H1 (cell line): ENCODE results near the gene BEAN1. TPM values are rescaled to one million over a fixed set of nuclear protein-coding genes. Genes with fewer than 3 reads are reported as not detected.

Experiments
- CTCF ChIA-PET: fragments of 300-600 bp; sonication (Branson Sonifier 250); formaldehyde crosslinking; loops from one replicate; lab custom pipeline; 2021; ENCODE audit not compliant: partially characterized antibody; lab: Charles Lee
- POLR2A ChIA-PET: fragments of 300-600 bp; sonication (Branson Sonifier 250); formaldehyde crosslinking; loops from one replicate; lab custom pipeline; 2021; ENCODE audit warnings: inconsistent platforms; ENCODE audit not compliant: partially characterized antibody; lab: Charles Lee
- DNase-seq, 2 experiments: peaks; one replicate each; pipeline versions ENCODE4 v3.0.0 to v3.0.0-alpha.2; 2010 to 2022; ENCODE audit warnings: low spot score in 2 of 2, low read depth in 1 of 2, mixed read lengths in 1 of 2
- FAIRE-seq: peaks from 2 replicates; lab custom pipeline; 2011; peaks lifted over from hg19 to GRCh38; lab: Jason Lieb, UNC
- H2AFZ ChIP-seq: 2 replicates; pipeline ENCODE4 v1.8.1; 2012; ENCODE audit warnings: low read length, inconsistent platforms
- H2AK5ac ChIP-seq: 2 replicates; pipeline ENCODE4 v1.6.1; 2013; ENCODE audit warnings: low read depth, low read length
- H2BK120ac ChIP-seq: replicated peaks from 2 replicates; pipeline ENCODE3; 2013; ENCODE audit warnings: low read depth, low read length, inconsistent platforms
- H2BK12ac ChIP-seq: 2 replicates; pipeline ENCODE4 v1.6.1; 2013; ENCODE audit warnings: low read depth, low read length
- H2BK15ac ChIP-seq: 2 replicates; pipeline ENCODE4 v1.6.1; 2013; ENCODE audit warnings: low read length
- H2BK20ac ChIP-seq: 2 replicates; pipeline ENCODE4 v1.6.1; 2013; ENCODE audit warnings: low read length
- H2BK5ac ChIP-seq: 2 replicates; pipeline ENCODE4 v1.6.1; 2013; ENCODE audit warnings: low read depth, low read length
- H3K14ac ChIP-seq: 2 replicates; pipeline ENCODE4 v1.6.1; 2013; ENCODE audit warnings: inconsistent platforms; ENCODE audit not compliant: insufficient read length
- H3K18ac ChIP-seq: 2 replicates; pipeline ENCODE4 v1.6.1; 2013; ENCODE audit warnings: low read length; ENCODE audit errors: extremely low read depth
- H3K23ac ChIP-seq: 2 replicates; pipeline ENCODE4 v1.6.1; 2013; ENCODE audit warnings: inconsistent platforms; ENCODE audit not compliant: insufficient read length
- H3K23me2 ChIP-seq: 2 replicates; pipeline ENCODE4 v1.6.1; 2013; ENCODE audit warnings: low read depth, low read length
- H3K27ac ChIP-seq: 2 replicates; pipeline ENCODE4 v1.6.1; 2011; ENCODE audit warnings: low read depth, low read length, inconsistent platforms
- H3K27me3 ChIP-seq, 4 experiments: replicated peaks in 1 of 4; 1 replicate in 1 of 4; 2 replicates in 3 of 4; pipeline versions ENCODE4 v1.6.1 to v1.8.1; 2011 to 2013; ENCODE audit warnings: low read length in 3 of 4, mild to moderate bottlenecking in 3 of 4, inconsistent platforms in 2 of 4, mixed read lengths in 2 of 4, moderate library complexity in 1 of 4; ENCODE audit not compliant: control insufficient read depth in 3 of 4, insufficient read depth in 3 of 4; ENCODE audit errors: extremely low read depth in 1 of 4
- H3K36me3 ChIP-seq, 4 experiments: 2 replicates each; pipeline versions ENCODE4 v1.6.1 to v1.8.1; 2011 to 2013; ENCODE audit warnings: mild to moderate bottlenecking in 4 of 4, low read length in 3 of 4, moderate library complexity in 2 of 4, control low read depth in 1 of 4, inconsistent platforms in 1 of 4; ENCODE audit not compliant: insufficient read depth in 4 of 4, control insufficient read depth in 2 of 4
- H3K4ac ChIP-seq: replicated peaks from 2 replicates; pipeline ENCODE3; 2013; ENCODE audit warnings: low read length, low read depth, mixed read lengths, inconsistent platforms; ENCODE audit not compliant: insufficient read length
- H3K4me1 ChIP-seq, 4 experiments: replicated peaks in 1 of 4; 1 replicate in 1 of 4; 2 replicates in 3 of 4; pipeline versions ENCODE4 v1.6.1 to v1.8.1; 2011 to 2013; ENCODE audit warnings: low read length in 3 of 4, inconsistent platforms in 2 of 4, mixed read lengths in 1 of 4; ENCODE audit not compliant: insufficient read depth in 4 of 4, control insufficient read depth in 3 of 4
- H3K4me2 ChIP-seq, 2 experiments: 2 replicates each; pipeline versions ENCODE4 v1.6.1 to v1.8.1; 2011 to 2013; ENCODE audit warnings: low read depth in 2 of 2, low read length in 2 of 2, control low read depth in 1 of 2, inconsistent platforms in 1 of 2, mild to moderate bottlenecking in 1 of 2; ENCODE audit not compliant: insufficient read depth in 1 of 2
- H3K4me3 ChIP-seq, 4 experiments: fragments of 200-600, 300-600 bp in 1 of 4; sonication (generic), shearing (Covaris generic), sonication (Bioruptor Twin) in 1 of 4; 2 replicates each; pipeline versions ENCODE4 v1.5.1 to v1.8.1; 2011 to 2016; ENCODE audit warnings: low read length in 4 of 4, low read depth in 3 of 4, control low read depth in 2 of 4, inconsistent platforms in 2 of 4, mild to moderate bottlenecking in 2 of 4, mixed read lengths in 1 of 4, moderate library complexity in 1 of 4; ENCODE audit not compliant: insufficient read depth in 2 of 4; ENCODE audit errors: extremely low read depth in 1 of 4
- H3K56ac ChIP-seq: replicated peaks from 2 replicates; pipeline ENCODE3; 2013; ENCODE audit warnings: low read depth, mild to moderate bottlenecking, mixed read lengths, low read length, inconsistent platforms; ENCODE audit not compliant: insufficient read length
- H3K79me1 ChIP-seq: 2 replicates; pipeline ENCODE4 v1.6.1; 2013; ENCODE audit warnings: low read depth, low read length, control low read depth
- H3K79me2 ChIP-seq, 2 experiments: 2 replicates each; pipeline versions ENCODE4 v1.6.1 to v1.8.1; 2012 to 2013; ENCODE audit warnings: low read length in 2 of 2, mild to moderate bottlenecking in 2 of 2, inconsistent platforms in 1 of 2; ENCODE audit not compliant: insufficient read depth in 2 of 2, control insufficient read depth in 1 of 2
- H3K9ac ChIP-seq, 4 experiments: replicated peaks in 1 of 4; 1 replicate in 1 of 4; 2 replicates in 3 of 4; pipeline versions ENCODE4 v1.6.1 to v1.8.1; 2011 to 2013; ENCODE audit warnings: low read depth in 3 of 4, low read length in 3 of 4, control low read depth in 2 of 4, mild to moderate bottlenecking in 2 of 4, moderate library complexity in 2 of 4, inconsistent platforms in 1 of 4; ENCODE audit errors: extremely low read depth in 1 of 4
- H3K9me3 ChIP-seq, 2 experiments: 2 replicates each; pipeline versions ENCODE4 v1.6.1 to v1.8.1; 2012 to 2013; ENCODE audit warnings: mild to moderate bottlenecking in 2 of 2, moderate library complexity in 2 of 2, control low read depth in 1 of 2, inconsistent platforms in 1 of 2, low read depth in 1 of 2, low read length in 1 of 2, mixed read lengths in 1 of 2; ENCODE audit not compliant: insufficient read depth in 2 of 2
- H4K20me1 ChIP-seq, 2 experiments: replicated peaks in 1 of 2; 2 replicates each; pipeline versions ENCODE3 to v1.8.1; 2011 to 2013; ENCODE audit warnings: inconsistent platforms in 2 of 2, low read length in 2 of 2, mild to moderate bottlenecking in 1 of 2; ENCODE audit not compliant: insufficient read depth in 2 of 2, control insufficient read depth in 1 of 2
- H4K5ac ChIP-seq: 2 replicates; pipeline ENCODE4 v1.6.1; 2013; ENCODE audit warnings: low read length, low read depth, mixed read lengths, inconsistent platforms; ENCODE audit not compliant: insufficient read length
- H4K8ac ChIP-seq: 2 replicates; pipeline ENCODE4 v1.8.0; 2013; ENCODE audit warnings: mild to moderate bottlenecking, moderate library complexity, low read length, inconsistent platforms; ENCODE audit not compliant: insufficient read depth; ENCODE audit errors: extremely low read depth
- H4K91ac ChIP-seq: replicated peaks from 2 replicates; pipeline ENCODE3; 2013; ENCODE audit warnings: low read length, mixed read lengths, inconsistent platforms; ENCODE audit not compliant: insufficient read length
- CHD1 ChIP-seq: IDR thresholded peaks from 2 replicates; pipeline ENCODE4 v1.6.1; 2012; ENCODE audit warnings: low read depth, low read length, improper control_type of control experiment
- CREB1 ChIP-seq: IDR thresholded peaks from 2 replicates; pipeline ENCODE4 v1.6.1; 2012; ENCODE audit warnings: inconsistent platforms
- EZH2 ChIP-seq: fragments of 200-600 bp; sonication (generic); IDR thresholded peaks from 2 replicates; pipeline ENCODE4 v1.7.1; 2012; ENCODE audit warnings: low read depth, mild to moderate bottlenecking, moderate library complexity, low read length, inconsistent platforms; ENCODE audit not compliant: severe bottlenecking
- MAFK ChIP-seq: IDR thresholded peaks from 2 replicates; pipeline ENCODE4 v1.6.1; 2012; ENCODE audit warnings: low read depth, mild to moderate bottlenecking, improper control_type of control experiment, low read length
- POU5F1 ChIP-seq: IDR thresholded peaks from 2 replicates; pipeline ENCODE4 v1.6.1; 2011; ENCODE audit warnings: low read depth, mild to moderate bottlenecking, low read length, moderate library complexity
- RFX5 ChIP-seq: IDR thresholded peaks from 2 replicates; pipeline ENCODE4 v1.6.1; 2011; ENCODE audit warnings: low read depth, low read length, improper control_type of control experiment, borderline replicate concordance
- SAP30 ChIP-seq: fragments of 300-600 bp; sonication (generic); IDR thresholded peaks from 2 replicates; pipeline ENCODE4 v1.7.1; 2012; ENCODE audit warnings: low read length, moderate library complexity, mild to moderate bottlenecking, inconsistent platforms; ENCODE audit not compliant: insufficient read depth, insufficient replicate concordance
- SRF ChIP-seq: IDR thresholded peaks from 2 replicates; pipeline ENCODE4 v1.6.1; 2011; ENCODE audit warnings: mild to moderate bottlenecking, low read depth, low read length, moderate library complexity
- TBP ChIP-seq: IDR thresholded peaks from 2 replicates; pipeline ENCODE4 v1.6.1; 2011; ENCODE audit warnings: low read depth, low read length, improper control_type of control experiment
- YY1 ChIP-seq: IDR thresholded peaks from 2 replicates; pipeline ENCODE4 v1.6.1; 2011; ENCODE audit warnings: low read depth, mild to moderate bottlenecking, low read length
- WGBS, 2 experiments: shearing (Covaris generic) in 1 of 2; methylation state at CpG; one replicate each; pipeline versions ENCODE4 v1.1.6 to v1.1.7; 2013 to 2015; ENCODE audit warnings: low lambda C conversion rate in 2 of 2, mixed read lengths in 2 of 2, inconsistent platforms in 1 of 2, low coverage in 1 of 2, missing lambda C conversion rate in 1 of 2; ENCODE audit not compliant: insufficient replicate concordance in 2 of 2, insufficient coverage in 1 of 2, insufficient read length in 1 of 2; ENCODE audit errors: extremely low coverage in 1 of 2, missing lambda C conversion rate in 1 of 2; 5-methylcytosine and 5-hydroxymethylcytosine counted together
- polyA plus RNA-seq, 7 experiments: library from polyadenylated mRNA; depleted of rRNA in 3 of 7; stranded (reverse) in 5 of 7; unstranded in 2 of 7; fragments of >200 nt in 5 of 7; fragments of 200-250 nt in 2 of 7; gene quantifications; 1 replicate in 5 of 7; 2 replicates in 1 of 7; 4 replicates in 1 of 7; pipeline versions ENCODE4 v1.2.1 to v1.2.3, GENCODE V29; 2011 to 2013; ENCODE audit warnings: missing spikeins in 2 of 7, mixed read lengths in 2 of 7
- total RNA-seq: library from RNA; stranded (reverse); fragmentation: NEBNext Ultra II Directional; extraction: Animal tissue kit (Norgen Biotek cat#: 25700); gene quantifications from 2 replicates; pipeline ENCODE4 v1.2.1, GENCODE V29; 2021
- TF ChIP-seq, protein P1 (sequence below), 3 experiments: IDR thresholded peaks; 1 replicate in 2 of 3; 2 replicates in 1 of 3; pipeline versions ENCODE4 v1.5.1 to v1.6.1; 2011; ENCODE audit warnings: low read length in 3 of 3, mild to moderate bottlenecking in 3 of 3, inconsistent platforms in 2 of 3, low read depth in 1 of 3, moderate library complexity in 1 of 3; ENCODE audit not compliant: insufficient read depth in 1 of 3; ENCODE audit errors: control extremely low read depth in 1 of 3
- TF ChIP-seq, protein P2 (sequence below): IDR thresholded peaks from 2 replicates; pipeline ENCODE4 v1.6.1; 2011; ENCODE audit warnings: low read depth, mild to moderate bottlenecking, low read length; ENCODE audit not compliant: insufficient read depth

BEAN1 gene
- total and polyA plus RNA-seq, 2 of the 8 experiments (the other 6 are each of a cell fraction or from before 2014, with no cell fraction given), result 0.08 TPM; not detected in 1

DNA sequence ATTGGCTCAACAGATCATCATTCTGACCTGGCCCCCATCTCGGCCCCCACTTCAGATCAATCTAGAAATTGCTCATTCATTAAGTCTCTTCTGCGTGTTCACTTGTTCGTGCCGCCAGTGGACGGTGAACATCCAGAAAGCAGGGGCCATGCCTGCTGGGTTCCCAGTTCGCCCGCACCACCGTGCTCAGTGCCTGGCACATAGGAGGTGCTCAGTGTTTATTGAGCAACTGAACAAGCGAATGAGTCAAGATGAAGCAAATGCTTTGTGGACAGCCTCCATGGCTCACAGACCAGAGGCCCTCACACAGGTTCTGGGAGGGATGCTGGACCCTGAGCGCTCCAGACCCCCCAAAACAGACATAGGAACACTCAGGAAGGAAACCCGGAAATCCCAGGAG, 13.9 kb downstream of the BEAN1 start:
- Histone ChIP-seq H3K79me2 (no peaks in the 10 kb centered on the region), H3K36me3 (no peaks in the 10 kb centered on the region), H4K91ac (no peak overlapping the region), H3K79me1 (no peaks in the 10 kb centered on the region), H4K8ac (no peak overlapping the region), H4K5ac (no peak overlapping the region), H2BK5ac (no peak overlapping the region), H3K4me3 (no peak overlapping the region), H2AK5ac (no peak overlapping the region), H3K18ac (no peak overlapping the region), H3K14ac (no peak overlapping the region), H2AFZ (no peak overlapping the region), H3K27me3 (no peaks in the 10 kb centered on the region; a peak in 1 of 7 replicates), H3K23me2 (no peaks in the 10 kb centered on the region), H2BK15ac (no peak overlapping the region), H3K27ac (no peak overlapping the region), H3K4ac (no peak overlapping the region), H2BK120ac (no peak overlapping the region), H3K9me3 (no peaks in the 10 kb centered on the region), H3K9ac (no peak overlapping the region), H2BK20ac (no peak overlapping the region), H3K23ac (no peak overlapping the region), H3K56ac (no peak overlapping the region), H2BK12ac (no peak overlapping the region), H3K4me2 (no peak overlapping the region), H4K20me1 (no peaks in the 10 kb centered on the region), H3K4me1 (peaks cover 0 to 6% (median 2%) of the 10 kb centered on the region in 4 experiments; a peak in 2 of 7 replicates)
- 89% methylated on average over 11 of the region's 11 CpGs; no CpG with 5 or more reads in 1 of the 2 experiments for WGBS, 2 experiments
- FAIRE-seq (no peak), DNase-seq (no peak)
- ChIA-PET CTCF (interaction anchor here (1.4 to 4.5 kb wide), 4 partner anchors 12 to 99 kb away, joined by 4 to 30 read pairs (median 6); no protein-coding TSS in a partner anchor), POLR2A (no interaction called here)
- no peak for TF ChIP-seq TBP
- TF ChIP-seq POU5F1, result no peak
- no peak for TF ChIP-seq MAFK
- TF ChIP-seq SRF, result no peak
- no peak for TF ChIP-seq CHD1
- no peak for TF ChIP-seq CREB1
- TF ChIP-seq SAP30, result no peak
- no peak for TF ChIP-seq RFX5
- no peak for TF ChIP-seq EZH2
- TF ChIP-seq, protein P1, sequence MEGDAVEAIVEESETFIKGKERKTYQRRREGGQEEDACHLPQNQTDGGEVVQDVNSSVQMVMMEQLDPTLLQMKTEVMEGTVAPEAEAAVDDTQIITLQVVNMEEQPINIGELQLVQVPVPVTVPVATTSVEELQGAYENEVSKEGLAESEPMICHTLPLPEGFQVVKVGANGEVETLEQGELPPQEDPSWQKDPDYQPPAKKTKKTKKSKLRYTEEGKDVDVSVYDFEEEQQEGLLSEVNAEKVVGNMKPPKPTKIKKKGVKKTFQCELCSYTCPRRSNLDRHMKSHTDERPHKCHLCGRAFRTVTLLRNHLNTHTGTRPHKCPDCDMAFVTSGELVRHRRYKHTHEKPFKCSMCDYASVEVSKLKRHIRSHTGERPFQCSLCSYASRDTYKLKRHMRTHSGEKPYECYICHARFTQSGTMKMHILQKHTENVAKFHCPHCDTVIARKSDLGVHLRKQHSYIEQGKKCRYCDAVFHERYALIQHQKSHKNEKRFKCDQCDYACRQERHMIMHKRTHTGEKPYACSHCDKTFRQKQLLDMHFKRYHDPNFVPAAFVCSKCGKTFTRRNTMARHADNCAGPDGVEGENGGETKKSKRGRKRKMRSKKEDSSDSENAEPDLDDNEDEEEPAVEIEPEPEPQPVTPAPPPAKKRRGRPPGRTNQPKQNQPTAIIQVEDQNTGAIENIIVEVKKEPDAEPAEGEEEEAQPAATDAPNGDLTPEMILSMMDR (IDR thresholded peaks at IDR 0.05; ENCODE audit: control extremely low read depth in 1 of 3, insufficient read depth in 1 of 3, low read depth in 1 of 3, low read length in 3 of 3), result no peak
- TF ChIP-seq, protein P2, sequence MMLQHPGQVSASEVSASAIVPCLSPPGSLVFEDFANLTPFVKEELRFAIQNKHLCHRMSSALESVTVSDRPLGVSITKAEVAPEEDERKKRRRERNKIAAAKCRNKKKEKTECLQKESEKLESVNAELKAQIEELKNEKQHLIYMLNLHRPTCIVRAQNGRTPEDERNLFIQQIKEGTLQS, result no peak
- TF ChIP-seq YY1, result no peak
